Type B pancreatic cell (in vitro differentiated cells): ENCODE measurements around the gene CAMSAP2. TPM values are rescaled to one million over a fixed set of nuclear protein-coding genes. Genes with fewer than 3 reads are reported as not detected.
A peak's percentile ranks its signal among the peaks of the same experiment; 100 is the strongest.

Source experiments
- DNase-seq: peaks from one replicate; pipeline ENCODE4 v3.0.0; 2021; ENCODE audit warnings: mixed read lengths; ENCODE audit not compliant: unreplicated experiment; ENCODE audit errors: extremely low spot score
- H3K27ac Mint-ChIP-seq: 2 replicates; pipeline ENCODE4 v1.8.0; 2021; ENCODE audit warnings: mild to moderate bottlenecking, mixed read lengths
- H3K27me3 Mint-ChIP-seq: 2 replicates; pipeline ENCODE4 v1.8.0; 2021; ENCODE audit warnings: mixed read lengths
- H3K36me3 Mint-ChIP-seq: 2 replicates; pipeline ENCODE4 v1.8.0; 2021; ENCODE audit warnings: mixed read lengths
- H3K4me1 Mint-ChIP-seq: one replicate; pipeline ENCODE4 v1.8.0; 2021; ENCODE audit warnings: mixed read lengths; ENCODE audit not compliant: unreplicated experiment
- H3K4me3 Mint-ChIP-seq: 2 replicates; pipeline ENCODE4 v1.8.0; 2021; ENCODE audit warnings: mild to moderate bottlenecking, mixed read lengths
- H3K9me3 Mint-ChIP-seq: 2 replicates; pipeline ENCODE4 v1.8.0; 2021; ENCODE audit warnings: mixed read lengths
- CTCF ChIP-seq: fragments of 200-600 bp; sonication (generic); conservative IDR thresholded peaks from 2 replicates; pipeline ENCODE4 v1.5.0; 2021; ENCODE audit warnings: antibody characterized with exemption, mild to moderate bottlenecking
- total RNA-seq: library from RNA; stranded (reverse); gene quantifications from 2 replicates; pipeline ENCODE4 v1.2.1, GENCODE V29; 2021; ENCODE audit warnings: low replicate concordance

Gene CAMSAP2
- total RNA-seq, 1 donor from 2014 or later: 27.4 TPM

GRCh38 chr1:200886594-200886993 is 147.9 kb downstream of the CAMSAP2 start:
- no peak overlapping the region for H3K27ac Mint-ChIP-seq

GRCh38 chr1:200887036-200887435 is 148.3 kb downstream of the CAMSAP2 start:
- no peak overlapping the region for H3K27ac Mint-ChIP-seq
- H3K36me3 Mint-ChIP-seq: no peaks in the 10 kb centered on the region
- H3K4me1 Mint-ChIP-seq: peaks cover 25% of the 10 kb centered on the region
- no peak for DNase-seq
- no peak for TF ChIP-seq CTCF
- no peak overlapping the region for H3K4me3 Mint-ChIP-seq
- peaks cover 7% of the 10 kb centered on the region for H3K27me3 Mint-ChIP-seq
- no peaks in the 10 kb centered on the region for H3K9me3 Mint-ChIP-seq

More at GRCh38 chr1:200886594-200886993, 147.9 kb downstream of the CAMSAP2 start:
- Mint-ChIP-seq H3K9me3 (no peaks in the 10 kb centered on the region), H3K4me3 (no peak overlapping the region), H3K4me1 (peaks cover 22% of the 10 kb centered on the region), H3K36me3 (no peaks in the 10 kb centered on the region), H3K27me3 (peaks cover 7% of the 10 kb centered on the region)
- TF ChIP-seq CTCF: no peak
- no peak for DNase-seq

GRCh38 chr1:200887772-200888348 is 149.2 kb downstream of the CAMSAP2 start:
- Mint-ChIP-seq H3K36me3 (no peaks in the 10 kb centered on the region), H3K4me3 (no peak overlapping the region), H3K27me3 (peaks cover 7% of the 10 kb centered on the region), H3K27ac (no peak overlapping the region), H3K9me3 (no peaks in the 10 kb centered on the region), H3K4me1 (peaks cover 33% of the 10 kb centered on the region)
- DNase-seq: no peak
- no peak for TF ChIP-seq CTCF

GRCh38 chr1:200888349-200888838 is 149.7 kb downstream of the CAMSAP2 start:
- peaks cover 39% of the 10 kb centered on the region for H3K4me1 Mint-ChIP-seq
- H3K36me3 Mint-ChIP-seq: no peaks in the 10 kb centered on the region
- no peak overlapping the region for H3K4me3 Mint-ChIP-seq
- H3K27ac Mint-ChIP-seq: no peak overlapping the region
- no peaks in the 10 kb centered on the region for H3K9me3 Mint-ChIP-seq
- H3K27me3 Mint-ChIP-seq: peaks cover 7% of the 10 kb centered on the region
- DNase-seq: no peak
- TF ChIP-seq CTCF: no peak

GRCh38 chr1:200889571-200889970 is 150.9 kb downstream of the CAMSAP2 start:
- H3K36me3 Mint-ChIP-seq: no peaks in the 10 kb centered on the region
- no peak for TF ChIP-seq CTCF
- no peaks in the 10 kb centered on the region for H3K9me3 Mint-ChIP-seq
- DNase-seq: no peak
- H3K4me3 Mint-ChIP-seq: peak overlapping the region; percentile 19
- H3K27ac Mint-ChIP-seq: no peak overlapping the region
- peaks cover 7% of the 10 kb centered on the region for H3K27me3 Mint-ChIP-seq
- H3K4me1 Mint-ChIP-seq: peaks cover 51% of the 10 kb centered on the region
